Kidney epithelial cell (primary cell): Measurements from ENCODE around the gene DEGS2. TPM values are rescaled to one million over a fixed set of nuclear protein-coding genes. Genes with fewer than 3 reads are reported as not detected.

Experiments
- DNase-seq: peaks from one replicate; pipeline ENCODE4 v3.0.0-alpha.2; 2010; ENCODE audit warnings: low read depth
- H3K27me3 ChIP-seq: 2 replicates; pipeline ENCODE4 v1.6.0; 2011; ENCODE audit warnings: low read length; ENCODE audit not compliant: control insufficient read depth, insufficient read depth
- H3K36me3 ChIP-seq: 2 replicates; pipeline ENCODE4 v1.5.1; 2011; ENCODE audit warnings: low read length; ENCODE audit not compliant: control insufficient read depth, insufficient read depth
- H3K4me3 ChIP-seq: 2 replicates; pipeline ENCODE4 v1.5.1; 2011; ENCODE audit warnings: low read depth, mild to moderate bottlenecking, control low read depth, low read length
- CTCF ChIP-seq: IDR thresholded peaks from 2 replicates; pipeline ENCODE4 v1.5.1; 2011; ENCODE audit warnings: mild to moderate bottlenecking, moderate library complexity, low read length, control low read depth, inconsistent platforms; ENCODE audit not compliant: insufficient read depth, poor library complexity, severe bottlenecking
- total RNA-seq: library from RNA; depleted of rRNA; stranded (reverse); fragments of >200 nt; gene quantifications from 2 replicates; pipeline ENCODE4 v1.2.3, GENCODE V29; 2015

Gene DEGS2
- total RNA-seq, 1 donor from 2014 or later: 0.75 TPM

DNA sequence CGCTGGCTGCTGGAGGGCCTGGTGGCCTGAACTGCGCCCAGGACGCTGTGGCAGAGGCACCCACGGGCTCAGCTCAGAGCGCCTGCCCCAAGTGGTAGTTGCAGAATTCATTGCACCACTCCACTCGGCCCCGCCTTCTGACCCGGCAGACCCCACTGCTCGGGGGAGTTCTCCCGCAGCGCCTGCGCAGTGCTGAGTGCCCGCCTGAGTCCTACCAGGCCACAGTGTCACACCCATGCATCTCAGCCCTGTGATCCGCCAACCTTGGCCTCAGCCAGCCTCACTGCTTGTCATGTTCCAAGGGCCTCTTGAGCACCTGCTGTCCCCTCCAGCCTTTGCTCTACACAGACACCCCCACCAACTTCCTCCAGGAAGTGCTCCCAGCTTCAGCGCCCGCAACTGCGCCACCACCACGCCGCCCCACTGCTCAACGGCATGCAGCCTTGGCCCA, 12.2 kb downstream of the DEGS2 start:
- peaks cover 20% of the 10 kb centered on the region for H3K27me3 ChIP-seq
- no peak for DNase-seq
- no peak overlapping the region for H3K4me3 ChIP-seq
- no peak for TF ChIP-seq CTCF
- no peaks in the 10 kb centered on the region for H3K36me3 ChIP-seq

- Histone ChIP-seq H3K27me3 (peaks cover 17% of the 10 kb centered on the region), H3K36me3 (no peaks in the 10 kb centered on the region), H3K4me3 (no peak overlapping the region)
- no peak for TF ChIP-seq CTCF
- DNase-seq: no peak
Observed at GRCh38 chr14:100146531-100147091, 12.8 kb downstream of the DEGS2 start.

DNA sequence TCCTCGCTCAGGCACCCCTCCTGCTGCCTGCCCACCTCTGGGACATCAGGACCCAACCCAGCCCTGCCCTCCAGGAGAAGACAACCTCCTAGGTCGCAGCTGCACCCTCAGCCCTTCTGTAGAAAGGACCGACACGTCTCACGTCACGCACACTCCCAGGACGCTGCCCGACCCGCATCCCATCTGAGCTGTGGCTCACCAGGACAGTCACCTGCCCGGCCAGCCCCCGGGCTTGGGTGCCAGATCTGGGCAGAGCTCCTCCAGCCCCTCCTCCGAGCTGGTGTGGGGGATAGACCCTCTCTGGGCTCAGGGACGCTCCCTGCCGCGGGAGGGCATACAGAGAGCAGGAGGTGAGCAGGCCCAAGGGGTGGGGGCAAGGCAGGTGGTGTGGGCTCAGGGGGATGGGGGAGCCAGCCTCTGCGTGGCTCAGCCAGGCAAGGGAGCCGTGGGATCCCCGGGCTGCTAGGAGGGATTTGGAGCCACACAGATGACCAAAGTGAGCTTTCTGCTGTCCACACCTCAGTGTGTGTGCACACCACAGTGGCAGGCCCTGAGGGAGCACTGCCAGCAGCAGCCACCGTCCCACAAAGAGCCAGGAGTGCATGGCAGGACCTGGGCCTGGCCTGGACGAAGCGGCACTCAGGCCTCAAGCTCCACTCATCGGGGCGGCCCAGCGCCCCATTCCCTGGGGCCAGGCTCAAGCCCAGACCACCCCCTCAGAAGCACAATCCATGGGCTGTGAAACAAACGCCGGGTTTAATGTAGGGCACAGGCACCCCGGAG, 13.6 kb downstream of the DEGS2 start:
- no peak for TF ChIP-seq CTCF
- Histone ChIP-seq H3K4me3 (no peak overlapping the region), H3K36me3 (no peaks in the 10 kb centered on the region), H3K27me3 (peaks cover 17% of the 10 kb centered on the region)
- DNase-seq: no peak

DNA sequence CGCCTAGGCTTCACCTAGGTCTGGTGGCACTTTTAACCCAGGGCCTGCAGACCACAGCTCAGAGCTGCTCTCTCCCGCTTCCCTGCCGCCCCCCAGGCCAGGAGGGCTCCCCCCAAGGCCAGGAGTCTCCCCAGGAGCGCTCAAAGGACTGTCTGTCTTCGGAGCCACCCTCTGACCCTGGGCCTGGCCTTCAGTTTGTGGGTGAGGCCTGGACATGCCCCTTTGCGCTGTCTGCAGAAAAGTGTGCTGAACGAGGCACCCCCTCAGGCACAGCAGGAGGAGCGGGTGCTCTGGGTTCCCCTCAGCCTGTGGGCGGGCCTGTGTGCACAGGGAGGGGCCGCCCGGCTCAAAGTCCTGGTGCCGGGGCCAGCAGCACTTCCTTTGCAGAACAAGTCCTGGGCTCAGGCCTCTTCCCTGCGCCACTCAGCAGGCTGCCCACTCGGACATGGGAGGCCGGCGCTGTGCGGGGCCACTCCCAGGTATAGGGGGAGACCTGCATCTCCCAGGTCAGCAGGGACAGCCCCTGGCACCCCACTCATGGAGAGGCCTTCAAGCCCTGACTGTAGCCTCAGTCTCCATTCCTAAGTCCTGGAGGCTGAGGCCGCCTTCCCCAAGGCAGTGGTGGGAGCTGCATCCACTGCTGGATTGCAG, 14.3 kb downstream of the DEGS2 start:
- Histone ChIP-seq H3K4me3 (no peak overlapping the region), H3K36me3 (no peaks in the 10 kb centered on the region), H3K27me3 (peaks cover 17% of the 10 kb centered on the region)
- no peak for TF ChIP-seq CTCF
- no peak for DNase-seq

DNA sequence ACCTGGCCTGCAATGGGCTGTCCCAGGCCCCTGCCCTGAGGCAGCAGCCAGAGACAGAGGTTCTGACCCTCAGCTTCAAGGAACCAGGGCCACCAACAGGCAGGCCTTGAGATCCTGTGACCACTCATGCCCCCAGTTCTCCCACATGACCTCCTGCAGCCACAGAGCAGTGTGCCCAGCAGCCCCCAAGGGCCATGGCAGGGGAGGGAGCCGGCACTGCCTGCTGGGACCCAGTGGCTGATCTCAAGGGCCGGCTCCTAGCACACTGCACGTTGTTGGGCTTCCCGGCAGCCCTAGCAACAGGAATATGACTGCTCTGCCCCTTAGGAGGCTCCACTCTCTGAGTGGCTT, 14.8 kb downstream of the DEGS2 start:
- H3K27me3 ChIP-seq: peaks cover 13% of the 10 kb centered on the region
- H3K4me3 ChIP-seq: no peak overlapping the region
- DNase-seq: no peak
- H3K36me3 ChIP-seq: no peaks in the 10 kb centered on the region
- no peak for TF ChIP-seq CTCF
